ENCODE measurements around the gene MYH11. TPM values are rescaled to one million over a fixed set of nuclear protein-coding genes. Genes with fewer than 3 reads are reported as not detected.

The MYH11 gene
- total RNA-seq, 4 donors from 2014 or later, result 13.7 to 139 (median 39.0) TPM

GRCh38 chr16:15835136-15835878 lies 21.5 kb downstream of the MYH11 start:
- WGBS, 2 donors, result 45 to 50% methylated on average over 2 of the region's 2 CpGs
- TF ChIP-seq POLR2A (IDR thresholded peaks at IDR 0.05) (no peak), CTCF (IDR thresholded peaks at IDR 0.05) (no peak)
- H3K4me3 ChIP-seq (ENCODE audit: low read depth, poor library complexity, severe bottlenecking), result no peak overlapping the region
- intact Hi-C loops (cut with DNase I; ENCODE audit: low total_unique reads), result no loop called here
- DNase-seq (ENCODE audit: low spot score in 2 of 2), result no peak

GRCh38 chr16:15834502-15834901 lies 22.3 kb downstream of the MYH11 start:
- H3K4me3 ChIP-seq (ENCODE audit: low read depth, poor library complexity, severe bottlenecking), result no peak overlapping the region
- TF ChIP-seq POLR2A (IDR thresholded peaks at IDR 0.05) (no peak), CTCF (IDR thresholded peaks at IDR 0.05) (no peak)
- intact Hi-C loops (cut with DNase I; ENCODE audit: low total_unique reads), result no loop called here
- DNase-seq (ENCODE audit: low spot score in 2 of 2), result no peak
- WGBS, 2 donors, result 88 to 91% methylated on average over 4 of the region's 4 CpGs

GRCh38 chr16:15833541-15833940 lies 23.3 kb downstream of the MYH11 start:
- no peak for TF ChIP-seq POLR2A (IDR thresholded peaks at IDR 0.05)
- no peak for TF ChIP-seq CTCF (IDR thresholded peaks at IDR 0.05)
- H3K4me3 ChIP-seq (ENCODE audit: low read depth, poor library complexity, severe bottlenecking), result no peak overlapping the region
- WGBS, 2 donors, result 79 to 82% methylated on average over 9 of the region's 9 CpGs
- DNase-seq (ENCODE audit: low spot score in 2 of 2), result no peak
- intact Hi-C loops (cut with DNase I; ENCODE audit: low total_unique reads), result no loop called here

GRCh38 chr16:15832241-15832640 lies 24.6 kb downstream of the MYH11 start:
- no peak overlapping the region for H3K4me3 ChIP-seq (ENCODE audit: low read depth, poor library complexity, severe bottlenecking)
- intact Hi-C loops (cut with DNase I; ENCODE audit: low total_unique reads), result no loop called here
- no peak for DNase-seq (ENCODE audit: low spot score in 2 of 2)
- 91 to 97% methylated on average over 6 of the region's 6 CpGs for WGBS, 2 donors
- TF ChIP-seq POLR2A (IDR thresholded peaks at IDR 0.05) (no peak), CTCF (IDR thresholded peaks at IDR 0.05) (no peak)

- H3K4me3 ChIP-seq (ENCODE audit: low read depth, poor library complexity, severe bottlenecking), result no peak overlapping the region
- intact Hi-C loops (cut with DNase I; ENCODE audit: low total_unique reads), result no loop called here
- DNase-seq (ENCODE audit: low spot score in 2 of 2), result no peak
- 68 to 73% methylated on average over 6 of the region's 6 CpGs for WGBS, 2 donors
- TF ChIP-seq CTCF (IDR thresholded peaks at IDR 0.05) (no peak), POLR2A (IDR thresholded peaks at IDR 0.05) (no peak)
Measured at GRCh38 chr16:15830832-15831451, 25.9 kb downstream of the MYH11 start.

All from lower leg skin (tissue), 4 donors.